Panc1 (cell line): ENCODE data around the gene CCDC57. TPM values are rescaled to one million over a fixed set of nuclear protein-coding genes. Genes with fewer than 3 reads are reported as not detected.

ENCODE experiments used
- ATAC-seq: fragments of 200-7000 bp; cut with Tn5 transposase; 2 replicates; pipeline ENCODE4 v1.9.1; 2020; ENCODE audit warnings: mild to moderate bottlenecking, moderate library complexity
- BruUV-seq: library from RNA; stranded (reverse); fragments of 400-500 nt; replicated peaks from 2 replicates; lab custom pipeline; 2021; lab: Mats Ljungman, UMichigan
- CTCF ChIA-PET: fragments of 300-600 bp; sonication (Branson Sonifier 250); formaldehyde crosslinking; loops from one replicate; lab custom pipeline; 2022; ENCODE audit warnings: antibody characterized with exemption; lab: Charles Lee
- POLR2A ChIA-PET: fragments of 300-600 bp; sonication (Branson Sonifier 250); formaldehyde crosslinking; loops from one replicate; lab custom pipeline; 2022; ENCODE audit warnings: antibody characterized with exemption; lab: Charles Lee
- DNase-seq: peaks from one replicate; pipeline ENCODE4 v3.0.0-alpha.2; 2010; ENCODE audit warnings: low read depth, low spot score
- H3K27ac ChIP-seq: 2 replicates; pipeline ENCODE4 v1.5.1; 2011; ENCODE audit warnings: mild to moderate bottlenecking, low read length, inconsistent platforms
- H3K27me3 ChIP-seq: fragments of 200-500 bp; sonication (Bioruptor generic); 2 replicates; pipeline ENCODE4 v1.6.0; 2014; ENCODE audit warnings: low read length, inconsistent platforms; ENCODE audit not compliant: control insufficient read depth, insufficient read depth
- H3K36me3 ChIP-seq: fragments of 200-500 bp; sonication (Bioruptor generic); 2 replicates; pipeline ENCODE4 v1.5.1; 2014; ENCODE audit warnings: inconsistent platforms, mild to moderate bottlenecking, low read length, moderate library complexity; ENCODE audit not compliant: control insufficient read depth, insufficient read depth
- H3K4me1 ChIP-seq: 2 replicates; pipeline ENCODE4 v1.5.1; 2011; ENCODE audit warnings: inconsistent platforms, mild to moderate bottlenecking, low read length, moderate library complexity; ENCODE audit not compliant: control insufficient read depth, insufficient read depth
- H3K4me3 ChIP-seq, 2 experiments: 2 replicates each; pipeline ENCODE4 v1.5.1; 2011 to 2012; ENCODE audit warnings: low read depth in 2 of 2, low read length in 2 of 2, mild to moderate bottlenecking in 2 of 2, inconsistent platforms in 1 of 2, moderate library complexity in 1 of 2
- H3K9me3 ChIP-seq: fragments of 200-500 bp; sonication (Bioruptor generic); 2 replicates; pipeline ENCODE4 v1.5.1; 2014; ENCODE audit warnings: low read depth, mild to moderate bottlenecking, inconsistent platforms, low read length, moderate library complexity; ENCODE audit not compliant: control insufficient read depth, insufficient read depth
- CTCF ChIP-seq: fragments of 450-650 bp; IDR thresholded peaks from 2 replicates; pipeline ENCODE4 v1.5.1; 2017; ENCODE audit warnings: mild to moderate bottlenecking
- POLR2AphosphoS5 ChIP-seq: IDR thresholded peaks from 2 replicates; pipeline ENCODE4 v1.6.1; 2012; ENCODE audit warnings: mild to moderate bottlenecking, low read depth, low read length, moderate library complexity
- SIN3A ChIP-seq: IDR thresholded peaks from 2 replicates; pipeline ENCODE4 v1.6.1; 2012; ENCODE audit warnings: low read depth, mild to moderate bottlenecking, low read length, moderate library complexity, borderline replicate concordance; ENCODE audit not compliant: insufficient read depth
- TCF7L2 ChIP-seq: IDR thresholded peaks from 2 replicates; pipeline ENCODE4 v1.6.1; 2011; ENCODE audit warnings: mild to moderate bottlenecking, low read depth, low read length, inconsistent platforms
- in situ Hi-C: cut with HindIII; loops from 2 replicates; pipeline ENCODE4 v1.10.0; 2016; ENCODE audit warnings: low sequenced_read_pairs, low pct_unique_long_range_greater_than_20kb
- intact Hi-C: fragments of 100-400 bp; cut with micrococcal nuclease; formaldehyde crosslinking; loops from one replicate; pipeline ENCODE4 v1.10.0; 2022; ENCODE audit not compliant: unreplicated experiment
- total RNA-seq: library from RNA; stranded (reverse); gene quantifications from one replicate; pipeline ENCODE4 v1.2.1, GENCODE V29; 2021; ENCODE audit not compliant: unreplicated experiment
- TF ChIP-seq, protein P1 (sequence below), 2 experiments: IDR thresholded peaks; 2 replicates each; pipeline ENCODE4 v1.6.1; 2011 to 2012; ENCODE audit warnings: low read depth in 2 of 2, control low read depth in 1 of 2, low read length in 1 of 2, mild to moderate bottlenecking in 1 of 2, moderate library complexity in 1 of 2; ENCODE audit not compliant: insufficient read depth in 1 of 2

CCDC57 gene
- total RNA-seq, 1 experiment from 2014 or later: 63.6 TPM

DNA sequence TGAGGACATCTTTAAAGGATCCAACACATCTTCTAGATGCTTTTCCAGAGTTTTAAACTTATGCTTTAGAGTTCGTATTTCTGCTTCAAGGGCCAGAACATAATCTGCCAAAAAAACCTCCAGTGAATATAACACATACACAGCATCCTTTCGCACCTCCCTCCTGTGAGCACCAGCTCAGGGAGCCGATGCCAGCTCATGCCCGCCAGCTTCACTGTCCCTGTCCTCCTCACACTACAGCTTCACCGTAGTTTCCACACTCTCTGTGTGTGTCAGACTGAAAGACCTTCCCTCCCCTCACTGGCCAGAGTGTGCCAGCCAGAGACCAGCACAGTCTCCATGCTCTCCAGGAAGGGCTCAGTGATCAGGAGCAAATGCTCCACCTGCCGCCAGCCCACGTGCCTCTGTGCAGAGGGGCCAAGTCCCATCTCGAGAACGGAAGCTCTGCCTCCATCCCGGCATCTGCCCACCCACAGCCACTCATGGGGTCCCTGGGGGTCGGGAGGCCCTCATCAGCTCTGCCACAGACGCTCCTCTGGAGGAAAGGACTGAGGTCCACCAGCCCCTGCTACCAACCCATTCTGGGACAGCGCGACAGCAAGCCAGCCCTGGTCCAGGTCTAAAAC, 40.8 kb downstream of the CCDC57 start:
- H3K36me3 ChIP-seq: peaks cover 3% of the 10 kb centered on the region
- H3K27me3 ChIP-seq: no peaks in the 10 kb centered on the region
- intact Hi-C loops: no loop called here
- in situ Hi-C loops: no loop called here
- DNase-seq (no peak), ATAC-seq (peak; percentile 29; the same call in 1 of the 2 replicates)
- no peak overlapping the region for H3K4me3 ChIP-seq
- ChIA-PET CTCF (no interaction called here), POLR2A (no interaction called here)
- no peak for TF ChIP-seq POLR2AphosphoS5
- no peak for TF ChIP-seq TCF7L2
- TF ChIP-seq, protein P1, sequence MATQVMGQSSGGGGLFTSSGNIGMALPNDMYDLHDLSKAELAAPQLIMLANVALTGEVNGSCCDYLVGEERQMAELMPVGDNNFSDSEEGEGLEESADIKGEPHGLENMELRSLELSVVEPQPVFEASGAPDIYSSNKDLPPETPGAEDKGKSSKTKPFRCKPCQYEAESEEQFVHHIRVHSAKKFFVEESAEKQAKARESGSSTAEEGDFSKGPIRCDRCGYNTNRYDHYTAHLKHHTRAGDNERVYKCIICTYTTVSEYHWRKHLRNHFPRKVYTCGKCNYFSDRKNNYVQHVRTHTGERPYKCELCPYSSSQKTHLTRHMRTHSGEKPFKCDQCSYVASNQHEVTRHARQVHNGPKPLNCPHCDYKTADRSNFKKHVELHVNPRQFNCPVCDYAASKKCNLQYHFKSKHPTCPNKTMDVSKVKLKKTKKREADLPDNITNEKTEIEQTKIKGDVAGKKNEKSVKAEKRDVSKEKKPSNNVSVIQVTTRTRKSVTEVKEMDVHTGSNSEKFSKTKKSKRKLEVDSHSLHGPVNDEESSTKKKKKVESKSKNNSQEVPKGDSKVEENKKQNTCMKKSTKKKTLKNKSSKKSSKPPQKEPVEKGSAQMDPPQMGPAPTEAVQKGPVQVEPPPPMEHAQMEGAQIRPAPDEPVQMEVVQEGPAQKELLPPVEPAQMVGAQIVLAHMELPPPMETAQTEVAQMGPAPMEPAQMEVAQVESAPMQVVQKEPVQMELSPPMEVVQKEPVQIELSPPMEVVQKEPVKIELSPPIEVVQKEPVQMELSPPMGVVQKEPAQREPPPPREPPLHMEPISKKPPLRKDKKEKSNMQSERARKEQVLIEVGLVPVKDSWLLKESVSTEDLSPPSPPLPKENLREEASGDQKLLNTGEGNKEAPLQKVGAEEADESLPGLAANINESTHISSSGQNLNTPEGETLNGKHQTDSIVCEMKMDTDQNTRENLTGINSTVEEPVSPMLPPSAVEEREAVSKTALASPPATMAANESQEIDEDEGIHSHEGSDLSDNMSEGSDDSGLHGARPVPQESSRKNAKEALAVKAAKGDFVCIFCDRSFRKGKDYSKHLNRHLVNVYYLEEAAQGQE (IDR thresholded peaks at IDR 0.05; ENCODE audit: insufficient read depth in 1 of 2, low read depth in 2 of 2, low read length in 1 of 2): no peak
- no peak for TF ChIP-seq CTCF
- TF ChIP-seq SIN3A: no peak
- no peaks in the 10 kb centered on the region for H3K9me3 ChIP-seq
- BruUV-seq: no TSS peak
- H3K4me1 ChIP-seq: no peaks in the 10 kb centered on the region
- H3K27ac ChIP-seq: no peak overlapping the region

GRCh38 chr17:82170412-82170961, 42.2 kb downstream of the CCDC57 start:
- CTCF ChIA-PET: no interaction called here
- no peak for DNase-seq
- Histone ChIP-seq H3K9me3 (no peaks in the 10 kb centered on the region), H3K4me1 (no peaks in the 10 kb centered on the region), H3K27ac (no peak overlapping the region), H3K36me3 (peaks cover 3% of the 10 kb centered on the region), H3K4me3 (no peak overlapping the region), H3K27me3 (no peaks in the 10 kb centered on the region)
- POLR2A ChIA-PET: interaction anchor here (0.7 kb wide), 1 partner anchor 9 kb away, joined by 17 read pairs; no protein-coding TSS in a partner anchor
- intact Hi-C loops: no loop called here
- TF ChIP-seq POLR2AphosphoS5: no peak
- TF ChIP-seq, protein P1 (IDR thresholded peaks at IDR 0.05; ENCODE audit: insufficient read depth in 1 of 2, low read depth in 2 of 2, low read length in 1 of 2): no peak
- no peak for TF ChIP-seq TCF7L2
- no peak for TF ChIP-seq CTCF
- TF ChIP-seq SIN3A: no peak
- no peak for ATAC-seq
- BruUV-seq: no TSS peak
- in situ Hi-C loops: no loop called here
